DOHH2 (cell line): ENCODE results near the gene ETV7.

Experiments used
- H3F3A ChIP-seq: fragments of 200-600 bp; sonication (generic), shearing (Covaris generic); 2 replicates; pipeline ENCODE4 v1.6.0; 2016; ENCODE audit warnings: antibody characterized with exemption, mild to moderate bottlenecking; ENCODE audit not compliant: control insufficient read depth, insufficient read depth
- H3K27ac ChIP-seq: fragments of 200-600 bp; sonication (generic); 2 replicates; pipeline ENCODE4 v1.5.1; 2014; ENCODE audit warnings: low read depth, mild to moderate bottlenecking, low read length, moderate library complexity
- H3K27me3 ChIP-seq: fragments of 200-600 bp; sonication (generic); 2 replicates; pipeline ENCODE4 v1.6.1; 2014; ENCODE audit warnings: mild to moderate bottlenecking, low read length, mixed read lengths; ENCODE audit not compliant: control insufficient read depth
- H3K36me3 ChIP-seq: fragments of 200-600 bp; sonication (generic); 2 replicates; pipeline ENCODE4 v1.6.1; 2014; ENCODE audit warnings: mild to moderate bottlenecking, low read length, moderate library complexity, mixed read lengths; ENCODE audit not compliant: control insufficient read depth
- H3K4me1 ChIP-seq: fragments of 200-600 bp; sonication (generic); 2 replicates; pipeline ENCODE4 v1.6.1; 2014; ENCODE audit warnings: mild to moderate bottlenecking, low read length, mixed read lengths; ENCODE audit not compliant: control insufficient read depth
- H3K4me2 ChIP-seq: fragments of 200-600 bp; sonication (generic); 2 replicates; pipeline ENCODE4 v1.6.0; 2014; ENCODE audit warnings: mild to moderate bottlenecking, low read length, moderate library complexity
- H3K4me3 ChIP-seq: fragments of 200-600 bp; sonication (generic); 2 replicates; pipeline ENCODE4 v1.5.1; 2014; ENCODE audit warnings: mild to moderate bottlenecking, low read length, mixed read lengths
- H3K79me2 ChIP-seq: fragments of 200-600 bp; sonication (generic); 2 replicates; pipeline ENCODE4 v1.6.1; 2014; ENCODE audit warnings: mild to moderate bottlenecking, low read length, mixed read lengths; ENCODE audit not compliant: control insufficient read depth
- H3K9me2 ChIP-seq: fragments of 200-600 bp; sonication (generic); replicated peaks from 2 replicates; pipeline ENCODE4 v1.6.1; 2014; ENCODE audit warnings: mild to moderate bottlenecking, low read length, mixed read lengths; ENCODE audit not compliant: control insufficient read depth
- H3K9me3 ChIP-seq: fragments of 200-600 bp; sonication (generic); 2 replicates; pipeline ENCODE4 v1.6.1; 2014; ENCODE audit warnings: antibody characterized with exemption, low read length, mixed read lengths; ENCODE audit not compliant: control insufficient read depth, insufficient read depth
- H4K20me1 ChIP-seq: fragments of 200-600 bp; sonication (generic); 2 replicates; pipeline ENCODE4 v1.6.0; 2014; ENCODE audit warnings: low read depth, mild to moderate bottlenecking, antibody characterized with exemption, low read length, moderate library complexity; ENCODE audit not compliant: control insufficient read depth, insufficient read depth
- CTCF ChIP-seq: fragments of 200-600 bp; sonication (generic); IDR thresholded peaks from one replicate; pipeline ENCODE4 v1.5.1; 2014; ENCODE audit warnings: antibody characterized with exemption, mild to moderate bottlenecking, low read depth, low read length; ENCODE audit not compliant: poor library complexity, severe bottlenecking
- EZH2phosphoT487 ChIP-seq: fragments of 200-600 bp; sonication (generic); IDR thresholded peaks from 2 replicates; pipeline ENCODE4 v1.6.1; 2017; ENCODE audit warnings: borderline replicate concordance, mild to moderate bottlenecking, antibody characterized with exemption, low read length, moderate library complexity, mixed read lengths

Gene ETV7

GRCh38 chr6:36345681-36346466 lies 41.6 kb downstream of the ETV7 start:
- Histone ChIP-seq H3K9me2 (no peaks in the 10 kb centered on the region), H3F3A (no peaks in the 10 kb centered on the region), H3K4me3 (no peak overlapping the region), H3K4me1 (peaks cover 26% of the 10 kb centered on the region), H3K27me3 (peaks cover 4% of the 10 kb centered on the region), H3K36me3 (no peaks in the 10 kb centered on the region), H3K4me2 (no peak overlapping the region), H3K79me2 (no peaks in the 10 kb centered on the region), H3K27ac (no peak overlapping the region), H3K9me3 (no peaks in the 10 kb centered on the region), H4K20me1 (no peaks in the 10 kb centered on the region)
- TF ChIP-seq EZH2phosphoT487 (no peak), CTCF (no peak)

GRCh38 chr6:36343109-36343680 lies 44.3 kb downstream of the ETV7 start:
- TF ChIP-seq CTCF (no peak), EZH2phosphoT487 (no peak)

DNA sequence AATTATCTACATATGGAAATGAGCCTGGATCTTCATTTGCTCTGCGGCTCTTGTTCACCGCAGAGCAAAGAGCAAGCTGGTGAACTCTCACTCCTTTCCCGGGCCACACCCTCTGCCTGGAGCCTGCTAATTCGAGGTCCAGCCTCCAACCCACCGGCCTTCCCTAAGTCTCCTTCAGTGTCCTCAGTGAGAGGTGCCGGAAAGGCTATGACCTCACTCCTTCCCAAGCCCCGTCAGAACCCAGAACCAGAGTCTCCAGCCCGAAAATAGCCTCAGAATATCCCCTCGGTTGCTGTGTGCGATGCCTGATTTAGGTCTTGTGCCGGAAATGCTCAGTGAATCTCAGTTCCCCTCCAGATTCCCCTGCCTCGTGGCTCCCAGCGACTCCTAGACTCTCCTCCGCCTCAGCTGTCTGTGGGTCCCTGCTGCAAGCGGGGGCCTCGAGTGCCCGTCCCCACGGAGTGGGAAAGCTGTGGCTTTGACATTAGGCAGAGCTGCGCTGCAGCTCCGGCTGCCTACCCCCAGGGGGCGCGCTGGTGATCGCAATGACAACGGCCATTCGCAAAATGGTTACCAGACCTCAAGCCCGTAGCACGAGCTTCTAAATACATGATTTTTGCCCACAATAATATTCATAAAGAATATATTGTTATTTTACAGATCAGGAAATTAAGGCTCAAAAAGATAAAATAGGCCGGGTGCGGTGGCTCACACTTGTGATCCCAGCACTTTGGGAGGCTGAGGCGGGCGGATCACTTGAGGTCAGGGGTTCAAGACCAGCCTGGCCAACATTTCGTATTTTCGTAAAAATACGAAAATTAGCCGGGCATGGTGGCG lies 46.6 kb downstream of the ETV7 start:
- Histone ChIP-seq H3K4me2 (peak overlapping the region; percentile 61), H3K9me2 (no peaks in the 10 kb centered on the region), H3K27ac (no peak overlapping the region), H3K9me3 (no peaks in the 10 kb centered on the region), H3F3A (no peaks in the 10 kb centered on the region), H3K79me2 (no peaks in the 10 kb centered on the region), H3K27me3 (peaks cover 39% of the 10 kb centered on the region), H3K36me3 (no peaks in the 10 kb centered on the region), H4K20me1 (no peaks in the 10 kb centered on the region), H3K4me3 (peak overlapping the region; percentile 37), H3K4me1 (peaks cover 13% of the 10 kb centered on the region)
- peak; percentile 94 for TF ChIP-seq CTCF
- peak; percentile 76; the same call in 1 of the 2 replicates for TF ChIP-seq EZH2phosphoT487

More at GRCh38 chr6:36343109-36343680, 44.3 kb downstream of the ETV7 start:
- Histone ChIP-seq H3K27ac (no peak overlapping the region), H3K9me2 (no peaks in the 10 kb centered on the region), H3K4me3 (no peak overlapping the region), H3K27me3 (peaks cover 25% of the 10 kb centered on the region), H3K36me3 (no peaks in the 10 kb centered on the region), H3F3A (no peaks in the 10 kb centered on the region), H3K79me2 (no peaks in the 10 kb centered on the region), H4K20me1 (no peaks in the 10 kb centered on the region), H3K4me2 (no peak overlapping the region), H3K4me1 (peaks cover 9% of the 10 kb centered on the region), H3K9me3 (no peaks in the 10 kb centered on the region)
